CD4-positive, alpha-beta T cell treated with Interleukin-10 for 1 hour (primary cell): Measurements from ENCODE around the gene MTCH1.

ENCODE experiments used
- DNase-seq: peaks from one replicate; pipeline ENCODE4 v3.0.0-alpha.2; 2020

Gene MTCH1

DNA sequence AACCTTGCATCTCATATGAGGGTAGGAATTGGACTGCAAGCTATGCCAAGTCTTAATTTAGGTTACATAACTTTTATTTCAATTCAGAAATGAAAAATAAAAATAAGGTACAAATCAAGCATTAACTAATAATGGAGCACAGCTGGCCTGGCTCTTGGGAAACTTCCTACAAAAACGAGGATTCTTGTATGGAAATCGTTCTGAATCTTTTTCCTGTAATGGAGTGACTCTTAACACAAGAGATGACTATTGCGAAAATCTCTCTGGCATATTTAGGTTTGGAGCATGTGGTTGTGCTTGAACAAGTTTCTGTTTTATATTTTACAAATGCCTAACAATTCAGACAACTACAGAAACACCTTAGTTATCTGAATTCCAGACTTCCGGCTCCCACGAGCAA is 65.5 kb downstream of the MTCH1 start:
- DNase-seq: no peak

DNA sequence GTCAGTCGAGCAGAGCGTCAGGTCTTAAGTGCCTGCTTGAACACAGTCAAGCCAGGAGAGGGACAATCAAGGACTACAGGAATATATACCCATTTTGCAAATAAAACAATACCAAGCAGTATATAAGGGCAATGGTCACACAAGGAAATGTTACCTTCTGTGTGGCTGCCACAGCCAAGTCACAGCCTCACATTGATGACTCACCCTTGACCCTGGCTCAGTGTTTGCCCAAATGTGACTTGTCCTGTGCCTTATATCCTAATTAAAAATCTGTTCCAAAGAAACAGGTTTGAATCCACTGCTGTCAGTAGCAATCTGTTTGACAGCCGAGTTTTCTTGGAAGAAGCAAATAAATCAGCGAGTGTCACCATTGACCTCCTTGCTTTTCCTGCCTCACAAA is 65.9 kb downstream of the MTCH1 start:
- no peak for DNase-seq
